Neural progenitor cell (in vitro differentiated cells): ENCODE measurements around the gene GNL2. TPM values are rescaled to one million over a fixed set of nuclear protein-coding genes. Genes with fewer than 3 reads are reported as not detected.

ENCODE experiments used
- DNase-seq: peaks from one replicate; pipeline ENCODE4 v3.0.0-alpha.2; 2016; ENCODE audit warnings: low spot score
- H2AFZ ChIP-seq: fragments of 200-600 bp; sonication (generic); replicated peaks from 2 replicates; pipeline ENCODE4 v1.6.1; 2016; ENCODE audit warnings: antibody characterized with exemption
- H3F3A ChIP-seq: fragments of 200-600 bp; sonication (generic); 2 replicates; pipeline ENCODE4 v1.6.1; 2016; ENCODE audit warnings: antibody characterized with exemption, low read depth
- H3K27ac ChIP-seq: fragments of 200-600 bp; sonication (generic); 2 replicates; pipeline ENCODE4 v1.5.1; 2016; ENCODE audit warnings: mild to moderate bottlenecking
- H3K27me3 ChIP-seq: fragments of 200-600 bp; sonication (generic); 2 replicates; pipeline ENCODE4 v1.6.1; 2016; ENCODE audit warnings: mild to moderate bottlenecking, moderate library complexity
- H3K36me3 ChIP-seq: fragments of 200-600 bp; sonication (generic); 2 replicates; pipeline ENCODE4 v1.5.1; 2016
- H3K4me1 ChIP-seq: fragments of 200-600 bp; sonication (generic); 2 replicates; pipeline ENCODE4 v1.6.1; 2016; ENCODE audit warnings: mixed run types
- H3K4me2 ChIP-seq: fragments of 200-600 bp; sonication (generic); 2 replicates; pipeline ENCODE4 v1.6.1; 2016
- H3K4me3 ChIP-seq: fragments of 200-600 bp; sonication (generic); 2 replicates; pipeline ENCODE4 v1.5.1; 2016
- H3K79me2 ChIP-seq: fragments of 200-600 bp; sonication (generic); 2 replicates; pipeline ENCODE4 v1.6.1; 2016; ENCODE audit warnings: low read depth
- H3K9ac ChIP-seq: fragments of 200-600 bp; sonication (generic); 2 replicates; pipeline ENCODE4 v1.6.1; 2016
- H3K9me3 ChIP-seq: fragments of 200-600 bp; sonication (generic); 2 replicates; pipeline ENCODE4 v1.5.1; 2016; ENCODE audit warnings: low read depth
- H4K20me1 ChIP-seq: fragments of 200-600 bp; sonication (generic); 2 replicates; pipeline ENCODE4 v1.6.1; 2016; ENCODE audit warnings: low read depth
- H3K27ac Mint-ChIP-seq: 3 replicates; pipeline ENCODE4 v1.8.0; 2021; ENCODE audit warnings: mixed read lengths
- H3K27me3 Mint-ChIP-seq: 2 replicates; pipeline ENCODE4 v1.8.0; 2022; ENCODE audit warnings: low read depth, mild to moderate bottlenecking, inconsistent platforms, moderate library complexity, mixed read lengths; ENCODE audit not compliant: insufficient read depth
- H3K36me3 Mint-ChIP-seq: 3 replicates; pipeline ENCODE4 v1.8.0; 2021; ENCODE audit warnings: mixed read lengths
- H3K4me1 Mint-ChIP-seq: 3 replicates; pipeline ENCODE4 v1.8.0; 2021; ENCODE audit warnings: mixed read lengths
- H3K4me3 Mint-ChIP-seq: 3 replicates; pipeline ENCODE4 v1.8.0; 2021; ENCODE audit warnings: mild to moderate bottlenecking, moderate library complexity, mixed read lengths
- H3K9me3 Mint-ChIP-seq: 3 replicates; pipeline ENCODE4 v1.8.0; 2020; ENCODE audit warnings: mixed read lengths
- EZH2 ChIP-seq: fragments of 200-600 bp; sonication (generic); IDR thresholded peaks from 2 replicates; pipeline ENCODE4 v1.6.1; 2017; ENCODE audit warnings: antibody characterized with exemption, mild to moderate bottlenecking, moderate library complexity
- EZH2phosphoT487 ChIP-seq: fragments of 200-600 bp; sonication (generic); IDR thresholded peaks from 2 replicates; pipeline ENCODE4 v1.6.1; 2017; ENCODE audit warnings: antibody characterized with exemption
- total RNA-seq: library from RNA; depleted of rRNA; stranded (reverse); fragments of >200 nt; gene quantifications from 2 replicates; pipeline ENCODE4 v1.2.3, GENCODE V29; 2015; ENCODE audit warnings: low replicate concordance
- TF ChIP-seq, protein P1 (sequence below): fragments of 200-600 bp; sonication (generic); IDR thresholded peaks from 2 replicates; pipeline ENCODE4 v1.5.1; 2017; ENCODE audit warnings: antibody characterized with exemption, mild to moderate bottlenecking

The GNL2 gene
- total RNA-seq, 1 donor from 2014 or later: 67.1 TPM

DNA sequence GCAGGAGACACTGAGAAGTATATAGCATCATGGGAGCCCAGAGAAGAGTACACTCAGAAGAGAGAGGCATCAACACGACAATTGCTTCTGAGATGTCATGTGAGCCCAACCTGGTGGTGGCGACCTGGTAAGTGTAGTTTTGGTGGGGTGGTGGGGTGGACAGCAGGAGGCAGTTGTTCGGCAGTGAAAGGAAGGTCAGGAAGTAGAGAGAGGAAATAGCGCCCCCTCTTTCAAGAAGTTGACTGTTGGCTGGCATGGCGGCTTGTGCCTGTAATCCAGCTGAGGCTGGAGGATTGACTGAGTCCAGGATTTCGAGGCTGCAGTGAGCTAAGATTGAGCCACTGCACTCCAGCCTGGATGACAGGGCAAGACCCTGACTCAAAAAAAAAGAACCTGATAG, 26.4 kb upstream of the GNL2 start:
- TF ChIP-seq EZH2: no peak
- TF ChIP-seq, protein P1, sequence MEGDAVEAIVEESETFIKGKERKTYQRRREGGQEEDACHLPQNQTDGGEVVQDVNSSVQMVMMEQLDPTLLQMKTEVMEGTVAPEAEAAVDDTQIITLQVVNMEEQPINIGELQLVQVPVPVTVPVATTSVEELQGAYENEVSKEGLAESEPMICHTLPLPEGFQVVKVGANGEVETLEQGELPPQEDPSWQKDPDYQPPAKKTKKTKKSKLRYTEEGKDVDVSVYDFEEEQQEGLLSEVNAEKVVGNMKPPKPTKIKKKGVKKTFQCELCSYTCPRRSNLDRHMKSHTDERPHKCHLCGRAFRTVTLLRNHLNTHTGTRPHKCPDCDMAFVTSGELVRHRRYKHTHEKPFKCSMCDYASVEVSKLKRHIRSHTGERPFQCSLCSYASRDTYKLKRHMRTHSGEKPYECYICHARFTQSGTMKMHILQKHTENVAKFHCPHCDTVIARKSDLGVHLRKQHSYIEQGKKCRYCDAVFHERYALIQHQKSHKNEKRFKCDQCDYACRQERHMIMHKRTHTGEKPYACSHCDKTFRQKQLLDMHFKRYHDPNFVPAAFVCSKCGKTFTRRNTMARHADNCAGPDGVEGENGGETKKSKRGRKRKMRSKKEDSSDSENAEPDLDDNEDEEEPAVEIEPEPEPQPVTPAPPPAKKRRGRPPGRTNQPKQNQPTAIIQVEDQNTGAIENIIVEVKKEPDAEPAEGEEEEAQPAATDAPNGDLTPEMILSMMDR: peak; percentile 35
- Histone ChIP-seq H2AFZ (no peak overlapping the region), H3F3A (no peaks in the 10 kb centered on the region), H3K36me3 (no peaks in the 10 kb centered on the region), H3K4me1 (peaks cover 7% of the 10 kb centered on the region), H3K9me3 (no peaks in the 10 kb centered on the region), H3K27me3 (peaks cover 99% of the 10 kb centered on the region), H3K27ac (no peak overlapping the region), H3K4me3 (no peak overlapping the region), H3K4me2 (no peak overlapping the region), H4K20me1 (no peaks in the 10 kb centered on the region), H3K9ac (no peak overlapping the region), H3K79me2 (no peaks in the 10 kb centered on the region)
- H3K4me1 Mint-ChIP-seq: peaks cover 22% of the 10 kb centered on the region
- H3K36me3 Mint-ChIP-seq: peaks cover 26% of the 10 kb centered on the region
- no peak overlapping the region for H3K4me3 Mint-ChIP-seq
- peak; percentile 26 for DNase-seq
- peaks cover 12% of the 10 kb centered on the region for H3K27me3 Mint-ChIP-seq
- no peaks in the 10 kb centered on the region for H3K9me3 Mint-ChIP-seq
- no peak overlapping the region for H3K27ac Mint-ChIP-seq

GRCh38 chr1:37621326-37621870, 25.7 kb upstream of the GNL2 start:
- H3F3A ChIP-seq: no peaks in the 10 kb centered on the region
- no peak overlapping the region for H3K27ac ChIP-seq
- no peaks in the 10 kb centered on the region for H3K9me3 ChIP-seq
- Mint-ChIP-seq H3K27ac (no peak overlapping the region), H3K4me3 (no peak overlapping the region), H3K27me3 (peaks cover 7% of the 10 kb centered on the region), H3K9me3 (no peaks in the 10 kb centered on the region), H3K36me3 (peaks cover 25% of the 10 kb centered on the region), H3K4me1 (peaks cover 14% of the 10 kb centered on the region)
- H3K4me3 ChIP-seq: no peak overlapping the region
- H3K36me3 ChIP-seq: no peaks in the 10 kb centered on the region
- no peak for DNase-seq
- no peak overlapping the region for H3K9ac ChIP-seq
- peaks cover 2% of the 10 kb centered on the region for H3K4me1 ChIP-seq
- TF ChIP-seq EZH2 (no peak), EZH2phosphoT487 (no peak)
- TF ChIP-seq, protein P1: no peak
- H2AFZ ChIP-seq: no peak overlapping the region
- H4K20me1 ChIP-seq: no peaks in the 10 kb centered on the region
- peaks cover 99% of the 10 kb centered on the region for H3K27me3 ChIP-seq
- H3K79me2 ChIP-seq: no peaks in the 10 kb centered on the region
- H3K4me2 ChIP-seq: no peak overlapping the region

GRCh38 chr1:37620707-37621106, 25.0 kb upstream of the GNL2 start:
- peaks cover 99% of the 10 kb centered on the region for H3K27me3 ChIP-seq
- no peak overlapping the region for H3K27ac Mint-ChIP-seq
- H4K20me1 ChIP-seq: no peaks in the 10 kb centered on the region
- no peak overlapping the region for H3K4me3 Mint-ChIP-seq
- no peak overlapping the region for H3K27ac ChIP-seq
- no peak overlapping the region for H3K9ac ChIP-seq
- no peaks in the 10 kb centered on the region for H3K4me1 ChIP-seq
- peaks cover 9% of the 10 kb centered on the region for H3K4me1 Mint-ChIP-seq
- no peaks in the 10 kb centered on the region for H3K9me3 Mint-ChIP-seq
- no peaks in the 10 kb centered on the region for H3F3A ChIP-seq
- peaks cover 12% of the 10 kb centered on the region for H3K27me3 Mint-ChIP-seq
- no peaks in the 10 kb centered on the region for H3K36me3 ChIP-seq
- H3K4me2 ChIP-seq: no peak overlapping the region
- H2AFZ ChIP-seq: no peak overlapping the region
- H3K4me3 ChIP-seq: no peak overlapping the region
- no peaks in the 10 kb centered on the region for H3K79me2 ChIP-seq
- TF ChIP-seq, protein P1: no peak
- no peak for TF ChIP-seq EZH2
- no peak for TF ChIP-seq EZH2phosphoT487
- no peaks in the 10 kb centered on the region for H3K9me3 ChIP-seq
- DNase-seq: no peak
- peaks cover 25% of the 10 kb centered on the region for H3K36me3 Mint-ChIP-seq
